ENCODE data around the gene THAP11. TPM values are rescaled to one million over a fixed set of nuclear protein-coding genes. Genes with fewer than 3 reads are reported as not detected.

The THAP11 gene
- total and polyA plus RNA-seq, 2 of the 13 experiments (the other 11 are each of a cell fraction or from before 2014, with no cell fraction given) = 44.2 to 53.4 TPM

- POLR2A ChIA-PET = interaction anchor here (1.2 kb wide), 1 partner anchor 47 kb away, joined by 4 read pairs; no protein-coding TSS in a partner anchor
- in situ Hi-C loops (cut with HindIII; ENCODE audit: extremely low pct_ligation_motif_present, low pct_unique_long_range_greater_than_20kb) = loop anchor here (5.0 to 10.0 kb wide), 2 partner anchors 39 to 156 kb away; no protein-coding TSS in a partner anchor
- TF ChIP-seq, protein P1, sequence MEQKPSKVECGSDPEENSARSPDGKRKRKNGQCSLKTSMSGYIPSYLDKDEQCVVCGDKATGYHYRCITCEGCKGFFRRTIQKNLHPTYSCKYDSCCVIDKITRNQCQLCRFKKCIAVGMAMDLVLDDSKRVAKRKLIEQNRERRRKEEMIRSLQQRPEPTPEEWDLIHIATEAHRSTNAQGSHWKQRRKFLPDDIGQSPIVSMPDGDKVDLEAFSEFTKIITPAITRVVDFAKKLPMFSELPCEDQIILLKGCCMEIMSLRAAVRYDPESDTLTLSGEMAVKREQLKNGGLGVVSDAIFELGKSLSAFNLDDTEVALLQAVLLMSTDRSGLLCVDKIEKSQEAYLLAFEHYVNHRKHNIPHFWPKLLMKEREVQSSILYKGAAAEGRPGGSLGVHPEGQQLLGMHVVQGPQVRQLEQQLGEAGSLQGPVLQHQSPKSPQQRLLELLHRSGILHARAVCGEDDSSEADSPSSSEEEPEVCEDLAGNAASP (CRISPR knock-in tag; IDR thresholded peaks at IDR 0.05; ENCODE audit: borderline replicate concordance) = no peak
- TF ChIP-seq PITX1 (CRISPR knock-in tag; IDR thresholded peaks at IDR 0.05) (no peak), ZNF234 (CRISPR knock-in tag; conservative IDR thresholded peaks at IDR 0.05) (no peak), TAF1 (CRISPR knock-in tag; IDR thresholded peaks at IDR 0.05) (no peak), RFX3 (CRISPR knock-in tag; IDR thresholded peaks at IDR 0.05) (no peak), NFE2 (CRISPR knock-in tag; IDR thresholded peaks at IDR 0.05) (no peak), POLR2AphosphoS2 (IDR thresholded peaks at IDR 0.05; ENCODE audit: low read depth, low read length) (no peak), RAD51 (IDR thresholded peaks at IDR 0.05; ENCODE audit: borderline replicate concordance) (no peak), SMC3 (IDR thresholded peaks at IDR 0.05; ENCODE audit: low read length) (no peak), MNT (IDR thresholded peaks at IDR 0.05) (no peak), ATF1 (CRISPR knock-in tag; IDR thresholded peaks at IDR 0.05) (no peak), ESRRA (CRISPR knock-in tag; IDR thresholded peaks at IDR 0.05; ENCODE audit: low read depth) (no peak), RFX1 (IDR thresholded peaks at IDR 0.05) (no peak), ZFP36 (IDR thresholded peaks at IDR 0.05; ENCODE audit: borderline replicate concordance, low read depth, low read length, partially characterized antibody) (no peak)
- TF ChIP-seq, protein P2, sequence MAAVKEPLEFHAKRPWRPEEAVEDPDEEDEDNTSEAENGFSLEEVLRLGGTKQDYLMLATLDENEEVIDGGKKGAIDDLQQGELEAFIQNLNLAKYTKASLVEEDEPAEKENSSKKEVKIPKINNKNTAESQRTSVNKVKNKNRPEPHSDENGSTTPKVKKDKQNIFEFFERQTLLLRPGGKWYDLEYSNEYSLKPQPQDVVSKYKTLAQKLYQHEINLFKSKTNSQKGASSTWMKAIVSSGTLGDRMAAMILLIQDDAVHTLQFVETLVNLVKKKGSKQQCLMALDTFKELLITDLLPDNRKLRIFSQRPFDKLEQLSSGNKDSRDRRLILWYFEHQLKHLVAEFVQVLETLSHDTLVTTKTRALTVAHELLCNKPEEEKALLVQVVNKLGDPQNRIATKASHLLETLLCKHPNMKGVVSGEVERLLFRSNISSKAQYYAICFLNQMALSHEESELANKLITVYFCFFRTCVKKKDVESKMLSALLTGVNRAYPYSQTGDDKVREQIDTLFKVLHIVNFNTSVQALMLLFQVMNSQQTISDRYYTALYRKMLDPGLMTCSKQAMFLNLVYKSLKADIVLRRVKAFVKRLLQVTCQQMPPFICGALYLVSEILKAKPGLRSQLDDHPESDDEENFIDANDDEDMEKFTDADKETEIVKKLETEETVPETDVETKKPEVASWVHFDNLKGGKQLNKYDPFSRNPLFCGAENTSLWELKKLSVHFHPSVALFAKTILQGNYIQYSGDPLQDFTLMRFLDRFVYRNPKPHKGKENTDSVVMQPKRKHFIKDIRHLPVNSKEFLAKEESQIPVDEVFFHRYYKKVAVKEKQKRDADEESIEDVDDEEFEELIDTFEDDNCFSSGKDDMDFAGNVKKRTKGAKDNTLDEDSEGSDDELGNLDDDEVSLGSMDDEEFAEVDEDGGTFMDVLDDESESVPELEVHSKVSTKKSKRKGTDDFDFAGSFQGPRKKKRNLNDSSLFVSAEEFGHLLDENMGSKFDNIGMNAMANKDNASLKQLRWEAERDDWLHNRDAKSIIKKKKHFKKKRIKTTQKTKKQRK (IDR thresholded peaks at IDR 0.05; ENCODE audit: low read length) = no peak
- TF ChIP-seq, protein P3, sequence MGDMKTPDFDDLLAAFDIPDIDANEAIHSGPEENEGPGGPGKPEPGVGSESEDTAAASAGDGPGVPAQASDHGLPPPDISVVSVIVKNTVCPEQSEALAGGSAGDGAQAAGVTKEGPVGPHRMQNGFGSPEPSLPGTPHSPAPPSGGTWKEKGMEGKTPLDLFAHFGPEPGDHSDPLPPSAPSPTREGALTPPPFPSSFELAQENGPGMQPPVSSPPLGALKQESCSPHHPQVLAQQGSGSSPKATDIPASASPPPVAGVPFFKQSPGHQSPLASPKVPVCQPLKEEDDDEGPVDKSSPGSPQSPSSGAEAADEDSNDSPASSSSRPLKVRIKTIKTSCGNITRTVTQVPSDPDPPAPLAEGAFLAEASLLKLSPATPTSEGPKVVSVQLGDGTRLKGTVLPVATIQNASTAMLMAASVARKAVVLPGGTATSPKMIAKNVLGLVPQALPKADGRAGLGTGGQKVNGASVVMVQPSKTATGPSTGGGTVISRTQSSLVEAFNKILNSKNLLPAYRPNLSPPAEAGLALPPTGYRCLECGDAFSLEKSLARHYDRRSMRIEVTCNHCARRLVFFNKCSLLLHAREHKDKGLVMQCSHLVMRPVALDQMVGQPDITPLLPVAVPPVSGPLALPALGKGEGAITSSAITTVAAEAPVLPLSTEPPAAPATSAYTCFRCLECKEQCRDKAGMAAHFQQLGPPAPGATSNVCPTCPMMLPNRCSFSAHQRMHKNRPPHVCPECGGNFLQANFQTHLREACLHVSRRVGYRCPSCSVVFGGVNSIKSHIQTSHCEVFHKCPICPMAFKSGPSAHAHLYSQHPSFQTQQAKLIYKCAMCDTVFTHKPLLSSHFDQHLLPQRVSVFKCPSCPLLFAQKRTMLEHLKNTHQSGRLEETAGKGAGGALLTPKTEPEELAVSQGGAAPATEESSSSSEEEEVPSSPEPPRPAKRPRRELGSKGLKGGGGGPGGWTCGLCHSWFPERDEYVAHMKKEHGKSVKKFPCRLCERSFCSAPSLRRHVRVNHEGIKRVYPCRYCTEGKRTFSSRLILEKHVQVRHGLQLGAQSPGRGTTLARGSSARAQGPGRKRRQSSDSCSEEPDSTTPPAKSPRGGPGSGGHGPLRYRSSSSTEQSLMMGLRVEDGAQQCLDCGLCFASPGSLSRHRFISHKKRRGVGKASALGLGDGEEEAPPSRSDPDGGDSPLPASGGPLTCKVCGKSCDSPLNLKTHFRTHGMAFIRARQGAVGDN (CRISPR knock-in tag; IDR thresholded peaks at IDR 0.05) = no peak
These were observed 46.2 kb downstream of the THAP11 start for GRCh38 chr16:67888331-67888730.

More at GRCh38 chr16:67888331-67888730, 46.2 kb downstream of the THAP11 start:
- BruUV-seq (replicated peaks) = no TSS peak
- peaks cover 1% of the 10 kb centered on the region for H3K79me2 ChIP-seq (ENCODE audit: insufficient read depth, low read length)
- CTCF ChIA-PET (ENCODE audit: low intra/inter-chr PET ratio, low total read pairs) = no interaction called here
- H3K4me3 ChIP-seq (replicated peaks in 1 of 3; ENCODE audit: insufficient read depth in 1 of 3, low read depth in 2 of 3, low read length in 3 of 3) = no peak overlapping the region
- DNase-seq (ENCODE audit: low spot score) (no peak), FAIRE-seq (no peak), ATAC-seq (no peak)
- H3K4me2 ChIP-seq (ENCODE audit: low read depth, low read length) = no peak overlapping the region
- no peak overlapping the region for H3K27ac ChIP-seq (ENCODE audit: extremely low read length, insufficient read depth, low read length)
- intact Hi-C loops (cut with micrococcal nuclease; ENCODE audit: unreplicated experiment) = no loop called here
- peaks cover 7 to 21% of the 10 kb centered on the region in 2 experiments for H3K36me3 ChIP-seq (replicated peaks in 1 of 2; ENCODE audit: control insufficient read depth in 1 of 2, insufficient read depth in 2 of 2, low read length in 2 of 2)
- H3K9me3 ChIP-seq (ENCODE audit: low read length) = no peaks in the 10 kb centered on the region
- H3K27me3 ChIP-seq (ENCODE audit: control insufficient read depth in 1 of 2, insufficient read depth in 2 of 2, low read length in 2 of 2) = no peaks in the 10 kb centered on the region; a peak in 1 of 5 replicates
- WGBS (ENCODE audit: low lambda C conversion rate) = 75% methylated on average over 3 of the region's 3 CpGs
- H2AFZ ChIP-seq (ENCODE audit: low read length) = no peak overlapping the region
- H3K4me1 ChIP-seq (ENCODE audit: insufficient read depth, low read length) = peaks cover 24% of the 10 kb centered on the region
- H3K9ac ChIP-seq (ENCODE audit: insufficient read depth, low read depth, low read length) = no peak overlapping the region
- no peaks in the 10 kb centered on the region for H4K20me1 ChIP-seq (ENCODE audit: insufficient read depth, low read length)

All from HepG2 (cell line).